ENCODE measurements around the gene MEDAG. TPM values are rescaled to one million over a fixed set of nuclear protein-coding genes. Genes with fewer than 3 reads are reported as not detected.

MEDAG gene
- total and polyA plus RNA-seq, 2 donors (not counting 1 experiment from before 2014, with no cell fraction given) = 0.12 TPM; not detected in 1

GRCh38 chr13:30874111-30874510 lies 32.0 kb upstream of the MEDAG start:
- Histone ChIP-seq H4K20me1 (ENCODE audit: control insufficient read depth, insufficient read depth, low read length, poor library complexity, severe bottlenecking) (no peaks in the 10 kb centered on the region), H3K79me2 (ENCODE audit: control insufficient read depth, insufficient read depth, low read length) (no peaks in the 10 kb centered on the region), H3K4me2 (replicated peaks; ENCODE audit: low read depth, low read length, poor library complexity, severe bottlenecking) (no peak overlapping the region), H3K9ac (ENCODE audit: low read length) (no peak overlapping the region), H3K36me3 (replicated peaks in 1 of 2; ENCODE audit: control extremely low read depth in 1 of 2, control insufficient read depth in 1 of 2, extremely low read depth in 1 of 2, insufficient read depth in 2 of 2, low read length in 1 of 2) (no peaks in the 10 kb centered on the region), H3K4me1 (ENCODE audit: control insufficient read depth in 2 of 2, insufficient read depth in 2 of 2, low read length in 2 of 2) (peaks cover 0 to 4% of the 10 kb centered on the region in 2 donors), H2AFZ (ENCODE audit: insufficient read depth, low read depth, low read length, poor library complexity, severe bottlenecking) (no peak overlapping the region), H3K9me3 (ENCODE audit: control extremely low read depth in 1 of 3, control insufficient read depth in 2 of 3, insufficient read depth in 1 of 3, low read length in 2 of 3) (no peaks in the 10 kb centered on the region), H3K27me3 (replicated peaks in 1 of 4; ENCODE audit: control extremely low read depth in 1 of 4, control insufficient read depth in 3 of 4, insufficient read depth in 4 of 4, low read length in 3 of 4) (peaks cover 0 to 4% (median 2%) of the 10 kb centered on the region in 4 experiments), H3K27ac (ENCODE audit: low read length in 2 of 2) (no peak overlapping the region), H3K4me3 (ENCODE audit: control extremely low read depth in 1 of 5, extremely low read depth in 1 of 5, insufficient read depth in 1 of 5, low read depth in 2 of 5, low read length in 4 of 5) (no peak overlapping the region)
- ATAC-seq (ENCODE audit: low read depth) (no peak), DNase-seq (no peak)
- intact Hi-C loops (cut with micrococcal nuclease) = no loop called here
- WGBS (ENCODE audit: insufficient coverage) = 83% methylated on average over 5 of the region's 6 CpGs
- no peak overlapping the region for H3K27ac Mint-ChIP-seq
- ChIA-PET CTCF (interaction anchor here (1.3 kb wide), 1 partner anchor 9 kb away, joined by 4 read pairs; no protein-coding TSS in a partner anchor), POLR2A (no interaction called here)
- H3K4me1 Mint-ChIP-seq = peaks cover 7% of the 10 kb centered on the region
- TF ChIP-seq CTCF (IDR thresholded peaks at IDR 0.05) = no peak
- TF ChIP-seq EZH2 (IDR thresholded peaks at IDR 0.05; ENCODE audit: borderline replicate concordance, insufficient read depth, low read depth, low read length, poor library complexity, severe bottlenecking) = no peak
- H3K27me3 Mint-ChIP-seq = peaks cover 4% of the 10 kb centered on the region
- no peaks in the 10 kb centered on the region for H3K9me3 Mint-ChIP-seq (ENCODE audit: insufficient read depth)
- H3K4me3 Mint-ChIP-seq = no peak overlapping the region

- H3K79me2 ChIP-seq (ENCODE audit: control insufficient read depth, insufficient read depth, low read length) = no peaks in the 10 kb centered on the region
- peaks cover 0 to 4% of the 10 kb centered on the region in 2 donors for H3K4me1 ChIP-seq (ENCODE audit: control insufficient read depth in 2 of 2, insufficient read depth in 2 of 2, low read length in 2 of 2)
- ChIA-PET CTCF (interaction anchor here (1.3 kb wide), 1 partner anchor 9 kb away, joined by 4 read pairs; no protein-coding TSS in a partner anchor), POLR2A (no interaction called here)
- intact Hi-C loops (cut with micrococcal nuclease) = no loop called here
- ATAC-seq (ENCODE audit: low read depth) (no peak), DNase-seq (no peak)
- no peaks in the 10 kb centered on the region for H3K36me3 ChIP-seq (replicated peaks in 1 of 2; ENCODE audit: control extremely low read depth in 1 of 2, control insufficient read depth in 1 of 2, extremely low read depth in 1 of 2, insufficient read depth in 2 of 2, low read length in 1 of 2)
- no peak overlapping the region for H3K27ac ChIP-seq (ENCODE audit: low read length in 2 of 2)
- Mint-ChIP-seq H3K9me3 (ENCODE audit: insufficient read depth) (no peaks in the 10 kb centered on the region), H3K27me3 (no peaks in the 10 kb centered on the region), H3K4me3 (no peak overlapping the region), H3K27ac (no peak overlapping the region), H3K4me1 (peaks cover 7% of the 10 kb centered on the region)
- no peaks in the 10 kb centered on the region for H3K9me3 ChIP-seq (ENCODE audit: control extremely low read depth in 1 of 3, control insufficient read depth in 2 of 3, insufficient read depth in 1 of 3, low read length in 2 of 3)
- H4K20me1 ChIP-seq (ENCODE audit: control insufficient read depth, insufficient read depth, low read length, poor library complexity, severe bottlenecking) = no peaks in the 10 kb centered on the region
- H3K4me2 ChIP-seq (replicated peaks; ENCODE audit: low read depth, low read length, poor library complexity, severe bottlenecking) = no peak overlapping the region
- H3K9ac ChIP-seq (ENCODE audit: low read length) = no peak overlapping the region
- TF ChIP-seq CTCF (IDR thresholded peaks at IDR 0.05) (no peak), EZH2 (IDR thresholded peaks at IDR 0.05; ENCODE audit: borderline replicate concordance, insufficient read depth, low read depth, low read length, poor library complexity, severe bottlenecking) (no peak)
- 91% methylated on average over 5 of the region's 6 CpGs for WGBS (ENCODE audit: insufficient coverage)
- peaks cover 0 to 4% (median 2%) of the 10 kb centered on the region in 4 experiments for H3K27me3 ChIP-seq (replicated peaks in 1 of 4; ENCODE audit: control extremely low read depth in 1 of 4, control insufficient read depth in 3 of 4, insufficient read depth in 4 of 4, low read length in 3 of 4)
- H3K4me3 ChIP-seq (ENCODE audit: control extremely low read depth in 1 of 5, extremely low read depth in 1 of 5, insufficient read depth in 1 of 5, low read depth in 2 of 5, low read length in 4 of 5) = no peak overlapping the region
- no peak overlapping the region for H2AFZ ChIP-seq (ENCODE audit: insufficient read depth, low read depth, low read length, poor library complexity, severe bottlenecking)
Measured at GRCh38 chr13:30874561-30874960, 31.5 kb upstream of the MEDAG start.
